BLaER1 (cell line): ENCODE data around the gene MRPL39.

Experiments used
- H3K27ac ChIP-seq: shearing (Covaris generic); formaldehyde crosslinking; 2 replicates; pipeline ENCODE4 v1.8.1; 2022
- H3K27me3 ChIP-seq: shearing (Covaris generic); formaldehyde crosslinking; 2 replicates; pipeline ENCODE4 v1.8.1; 2022
- H3K36me3 ChIP-seq: shearing (Covaris generic); formaldehyde crosslinking; 2 replicates; pipeline ENCODE4 v1.8.1; 2022
- H3K4me1 ChIP-seq: shearing (Covaris generic); formaldehyde crosslinking; 2 replicates; pipeline ENCODE4 v1.8.1; 2022
- H3K4me2 ChIP-seq: shearing (Covaris generic); formaldehyde crosslinking; 2 replicates; pipeline ENCODE4 v1.8.1; 2022
- H3K4me3 ChIP-seq: shearing (Covaris generic); formaldehyde crosslinking; 2 replicates; pipeline ENCODE4 v1.8.1; 2022
- H3K9ac ChIP-seq: shearing (Covaris generic); formaldehyde crosslinking; 2 replicates; pipeline ENCODE4 v1.8.1; 2022
- H3K9me3 ChIP-seq: shearing (Covaris generic); formaldehyde crosslinking; 2 replicates; pipeline ENCODE4 v1.8.1; 2022
- H4K20me1 ChIP-seq: shearing (Covaris generic); formaldehyde crosslinking; 2 replicates; pipeline ENCODE4 v1.8.1; 2022
- Cebpa-rat ChIP-seq: shearing (Covaris generic); IDR thresholded peaks from 2 replicates; pipeline ENCODE4 v1.8.1; 2022

Gene MRPL39

DNA sequence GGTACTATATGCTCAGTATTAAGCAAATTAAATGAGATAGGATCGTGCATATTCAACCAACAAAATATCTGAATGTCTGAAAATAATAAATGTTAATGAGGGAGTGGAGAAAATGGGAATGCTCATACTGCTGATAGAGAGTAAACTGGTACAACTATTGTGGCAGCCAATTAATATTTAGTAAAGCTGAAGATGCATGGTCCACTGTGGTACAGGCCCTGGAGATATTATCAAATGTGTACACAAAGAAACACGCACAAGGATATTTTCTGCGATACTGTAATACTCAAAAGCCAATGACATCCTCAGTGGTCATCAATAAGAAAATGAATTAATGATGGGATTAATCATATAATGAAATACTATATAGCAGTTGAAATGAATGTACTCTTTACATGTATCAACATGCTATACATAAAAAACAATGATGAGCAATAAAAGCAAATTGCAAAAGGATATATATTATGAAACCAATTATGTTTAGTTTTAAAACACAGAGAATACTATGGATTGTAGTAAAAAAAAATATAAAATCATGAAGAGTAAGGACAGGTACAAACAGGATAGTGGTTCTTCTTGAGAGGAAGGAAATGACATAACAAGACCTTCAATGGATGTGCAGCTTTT lies 25.0 kb downstream of the MRPL39 start:
- H3K27ac ChIP-seq = no peak overlapping the region
- H3K4me3 ChIP-seq = no peak overlapping the region
- no peaks in the 10 kb centered on the region for H4K20me1 ChIP-seq
- no peak for TF ChIP-seq Cebpa-rat
- H3K9me3 ChIP-seq = no peaks in the 10 kb centered on the region
- H3K36me3 ChIP-seq = peaks cover 55% of the 10 kb centered on the region
- H3K27me3 ChIP-seq = no peaks in the 10 kb centered on the region
- no peak overlapping the region for H3K9ac ChIP-seq
- no peak overlapping the region for H3K4me2 ChIP-seq
- H3K4me1 ChIP-seq = 0 out of 2 replicates have a peak, but pooled peaks cover 5% of the 10 kb centered on the region

- Histone ChIP-seq H3K4me2 (no peak overlapping the region), H4K20me1 (no peaks in the 10 kb centered on the region), H3K36me3 (peaks cover 58% of the 10 kb centered on the region), H3K9ac (no peak overlapping the region), H3K9me3 (no peaks in the 10 kb centered on the region), H3K27me3 (no peaks in the 10 kb centered on the region), H3K4me3 (no peak overlapping the region), H3K27ac (no peak overlapping the region), H3K4me1 (0 out of 2 replicates have a peak, but pooled peaks cover 5% of the 10 kb centered on the region)
- no peak for TF ChIP-seq Cebpa-rat
Measured at GRCh38 chr21:25581582-25581981, 25.7 kb downstream of the MRPL39 start.

GRCh38 chr21:25580912-25581260 lies 26.4 kb downstream of the MRPL39 start:
- TF ChIP-seq Cebpa-rat = no peak
- H3K27ac ChIP-seq = no peak overlapping the region
- no peak overlapping the region for H3K4me2 ChIP-seq
- H3K4me1 ChIP-seq = 0 out of 2 replicates have a peak, but pooled peaks cover 5% of the 10 kb centered on the region
- H3K4me3 ChIP-seq = no peak overlapping the region
- peaks cover 57% of the 10 kb centered on the region for H3K36me3 ChIP-seq
- no peaks in the 10 kb centered on the region for H3K9me3 ChIP-seq
- no peaks in the 10 kb centered on the region for H4K20me1 ChIP-seq
- no peak overlapping the region for H3K9ac ChIP-seq
- H3K27me3 ChIP-seq = no peaks in the 10 kb centered on the region

GRCh38 chr21:25579226-25580013 lies 27.9 kb downstream of the MRPL39 start:
- Histone ChIP-seq H3K27ac (no peak overlapping the region), H3K36me3 (peaks cover 52% of the 10 kb centered on the region), H3K9me3 (no peaks in the 10 kb centered on the region), H3K4me2 (no peak overlapping the region), H3K9ac (no peak overlapping the region), H4K20me1 (no peaks in the 10 kb centered on the region), H3K4me3 (no peak overlapping the region), H3K4me1 (peaks cover 18% of the 10 kb centered on the region), H3K27me3 (no peaks in the 10 kb centered on the region)
- TF ChIP-seq Cebpa-rat = no peak

- Histone ChIP-seq H3K27ac (no peak overlapping the region), H3K36me3 (peaks cover 47% of the 10 kb centered on the region), H4K20me1 (no peaks in the 10 kb centered on the region), H3K4me1 (peaks cover 28% of the 10 kb centered on the region), H3K9me3 (no peaks in the 10 kb centered on the region), H3K4me3 (no peak overlapping the region), H3K9ac (no peak overlapping the region), H3K4me2 (no peak overlapping the region), H3K27me3 (no peaks in the 10 kb centered on the region)
- no peak for TF ChIP-seq Cebpa-rat
Measured at GRCh38 chr21:25578056-25578961, 29.0 kb downstream of the MRPL39 start.

GRCh38 chr21:25577424-25578055 lies 29.7 kb downstream of the MRPL39 start:
- no peak overlapping the region for H3K4me2 ChIP-seq
- no peak overlapping the region for H3K27ac ChIP-seq
- H3K4me3 ChIP-seq = no peak overlapping the region
- no peaks in the 10 kb centered on the region for H3K9me3 ChIP-seq
- no peak overlapping the region for H3K9ac ChIP-seq
- no peak for TF ChIP-seq Cebpa-rat
- peaks cover 31% of the 10 kb centered on the region for H3K4me1 ChIP-seq
- no peaks in the 10 kb centered on the region for H3K27me3 ChIP-seq
- H3K36me3 ChIP-seq = peaks cover 43% of the 10 kb centered on the region
- H4K20me1 ChIP-seq = no peaks in the 10 kb centered on the region

GRCh38 chr21:25573409-25574206 lies 33.7 kb downstream of the MRPL39 start:
- Histone ChIP-seq H3K4me3 (peak overlapping the region; percentile 44), H3K36me3 (peaks cover 44% of the 10 kb centered on the region), H3K27me3 (no peaks in the 10 kb centered on the region), H4K20me1 (no peaks in the 10 kb centered on the region), H3K4me1 (peaks cover 47% of the 10 kb centered on the region), H3K4me2 (peak overlapping the region; percentile 77), H3K9ac (peak overlapping the region; percentile 66), H3K27ac (peak overlapping the region; percentile 82), H3K9me3 (no peaks in the 10 kb centered on the region)
- TF ChIP-seq Cebpa-rat = no peak

GRCh38 chr21:25572861-25573310 lies 34.4 kb downstream of the MRPL39 start:
- TF ChIP-seq Cebpa-rat = no peak
- Histone ChIP-seq H3K27me3 (no peaks in the 10 kb centered on the region), H3K9me3 (no peaks in the 10 kb centered on the region), H4K20me1 (no peaks in the 10 kb centered on the region), H3K4me1 (peaks cover 54% of the 10 kb centered on the region), H3K36me3 (peaks cover 36% of the 10 kb centered on the region), H3K27ac (peak overlapping the region; percentile 82), H3K4me3 (peak overlapping the region; percentile 44; the same call in 1 of the 2 replicates), H3K9ac (peak overlapping the region; percentile 66), H3K4me2 (peak overlapping the region; percentile 77)

DNA sequence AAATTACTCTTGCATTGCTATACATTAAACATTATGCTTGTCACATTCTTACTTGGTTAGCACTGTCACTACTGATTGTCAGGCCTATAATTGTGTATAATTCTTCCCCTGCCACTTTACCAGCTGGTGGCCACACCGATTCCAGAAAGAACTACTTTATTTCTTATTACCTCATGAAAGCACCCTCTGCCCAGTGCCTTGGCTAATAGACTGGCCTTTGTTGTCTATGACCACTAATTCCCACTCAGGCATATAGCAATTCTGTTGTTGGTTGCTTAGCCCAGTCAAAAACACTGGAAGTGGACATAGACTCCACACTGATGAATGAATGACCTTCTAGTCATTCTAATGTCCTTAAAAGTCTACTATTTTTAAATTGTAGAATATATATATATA lies 35.6 kb downstream of the MRPL39 start:
- no peak overlapping the region for H3K4me3 ChIP-seq
- H3K9me3 ChIP-seq = no peaks in the 10 kb centered on the region
- H4K20me1 ChIP-seq = no peaks in the 10 kb centered on the region
- H3K36me3 ChIP-seq = peaks cover 35% of the 10 kb centered on the region
- H3K4me2 ChIP-seq = peak overlapping the region; percentile 36; the same call in 1 of the 2 replicates
- TF ChIP-seq Cebpa-rat = no peak
- H3K4me1 ChIP-seq = peaks cover 66% of the 10 kb centered on the region
- H3K9ac ChIP-seq = no peak overlapping the region
- H3K27me3 ChIP-seq = no peaks in the 10 kb centered on the region
- H3K27ac ChIP-seq = 0 out of 2 replicates have a peak overlapping the region, but pooled peaks have one; percentile 27
